ENCODE results near the gene CALN1. TPM values are rescaled to one million over a fixed set of nuclear protein-coding genes. Genes with fewer than 3 reads are reported as not detected.

The CALN1 gene
- polyA plus RNA-seq, 1 donor (not counting 4 experiments of a cell fraction or from before 2014, with no cell fraction given) = not detected

DNA sequence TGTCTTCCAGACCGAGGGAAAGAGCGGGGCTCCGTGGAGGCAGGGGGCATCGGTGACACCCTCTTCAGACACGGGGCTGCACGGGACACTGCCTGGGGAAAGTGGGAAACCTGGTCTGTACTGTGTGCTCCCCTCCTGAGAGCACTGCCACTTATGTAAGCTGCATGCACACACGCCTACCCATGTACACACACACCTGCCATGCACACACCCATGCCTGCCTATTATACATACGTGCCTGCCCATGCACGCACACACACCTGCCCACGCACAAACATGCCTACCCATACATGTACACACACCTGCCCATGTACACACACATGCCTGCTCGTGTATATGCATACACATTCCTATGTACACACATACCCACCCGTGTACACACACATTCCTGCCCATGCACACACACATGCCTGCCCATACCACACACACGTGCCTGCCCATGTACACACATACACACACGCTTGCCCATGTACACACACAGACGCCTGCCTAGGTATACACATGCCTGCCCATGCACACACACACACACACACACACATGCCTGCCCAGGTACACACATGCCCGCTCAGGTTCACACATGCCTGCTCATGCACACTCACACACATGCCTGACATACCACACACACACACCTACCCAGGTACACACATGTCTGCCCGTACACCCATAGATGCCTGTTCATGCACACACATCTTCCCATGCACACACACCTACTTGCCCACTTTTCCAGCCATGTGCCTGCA, 35.5 kb upstream of the CALN1 start:
- no peak for TF ChIP-seq EZH2 (IDR thresholded peaks at IDR 0.05; ENCODE audit: low read length)
- TF ChIP-seq, protein P1, sequence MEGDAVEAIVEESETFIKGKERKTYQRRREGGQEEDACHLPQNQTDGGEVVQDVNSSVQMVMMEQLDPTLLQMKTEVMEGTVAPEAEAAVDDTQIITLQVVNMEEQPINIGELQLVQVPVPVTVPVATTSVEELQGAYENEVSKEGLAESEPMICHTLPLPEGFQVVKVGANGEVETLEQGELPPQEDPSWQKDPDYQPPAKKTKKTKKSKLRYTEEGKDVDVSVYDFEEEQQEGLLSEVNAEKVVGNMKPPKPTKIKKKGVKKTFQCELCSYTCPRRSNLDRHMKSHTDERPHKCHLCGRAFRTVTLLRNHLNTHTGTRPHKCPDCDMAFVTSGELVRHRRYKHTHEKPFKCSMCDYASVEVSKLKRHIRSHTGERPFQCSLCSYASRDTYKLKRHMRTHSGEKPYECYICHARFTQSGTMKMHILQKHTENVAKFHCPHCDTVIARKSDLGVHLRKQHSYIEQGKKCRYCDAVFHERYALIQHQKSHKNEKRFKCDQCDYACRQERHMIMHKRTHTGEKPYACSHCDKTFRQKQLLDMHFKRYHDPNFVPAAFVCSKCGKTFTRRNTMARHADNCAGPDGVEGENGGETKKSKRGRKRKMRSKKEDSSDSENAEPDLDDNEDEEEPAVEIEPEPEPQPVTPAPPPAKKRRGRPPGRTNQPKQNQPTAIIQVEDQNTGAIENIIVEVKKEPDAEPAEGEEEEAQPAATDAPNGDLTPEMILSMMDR (optimal IDR thresholded peaks at IDR 0.05 in 1 of 3, IDR thresholded peaks at IDR 0.05 in 1 of 3, conservative IDR thresholded peaks at IDR 0.05 in 1 of 3; ENCODE audit: extremely low read depth in 1 of 3, insufficient read depth in 2 of 3, low read length in 3 of 3) = no peak
- Histone ChIP-seq H3K4me3 (ENCODE audit: control insufficient read depth in 2 of 3, extremely low read depth in 1 of 3, insufficient read depth in 2 of 3, low read depth in 1 of 3, low read length in 3 of 3) (no peak overlapping the region), H3K27me3 (ENCODE audit: control insufficient read depth, extremely low read depth, insufficient read depth, low read length) (no peaks in the 10 kb centered on the region), H3K9me1 (ENCODE audit: control insufficient read depth, extremely low read depth, insufficient read depth, low read length) (no peaks in the 10 kb centered on the region), H3K4me1 (ENCODE audit: control insufficient read depth, extremely low read depth, insufficient read depth, low read length) (no peaks in the 10 kb centered on the region), H3K27ac (ENCODE audit: control insufficient read depth, insufficient read depth, low read length) (no peak overlapping the region), H3K9me3 (ENCODE audit: control insufficient read depth, low read depth, low read length) (peaks cover 5% of the 10 kb centered on the region), H4K20me1 (ENCODE audit: control insufficient read depth, extremely low read depth, insufficient read depth, low read length) (no peaks in the 10 kb centered on the region), H3K4me2 (ENCODE audit: control insufficient read depth, extremely low read depth, insufficient read depth, low read depth, low read length) (no peak overlapping the region), H3K9ac (ENCODE audit: control insufficient read depth, extremely low read depth, insufficient read depth, low read length) (no peak overlapping the region), H2AFZ (ENCODE audit: control insufficient read depth, low read length) (no peak overlapping the region), H3K79me2 (ENCODE audit: control insufficient read depth, insufficient read depth, low read length) (no peaks in the 10 kb centered on the region), H3K36me3 (ENCODE audit: control insufficient read depth in 2 of 2, extremely low read depth in 1 of 2, insufficient read depth in 2 of 2, low read length in 2 of 2) (no peaks in the 10 kb centered on the region)
- no peak for FAIRE-seq
- DNase-seq (ENCODE audit: low read depth, low spot score) = no peak
- dilution Hi-C loops (cut with MboI; ENCODE audit: extremely low pct_ligation_motif_present, low sequenced_read_pairs) = no loop called here

DNA sequence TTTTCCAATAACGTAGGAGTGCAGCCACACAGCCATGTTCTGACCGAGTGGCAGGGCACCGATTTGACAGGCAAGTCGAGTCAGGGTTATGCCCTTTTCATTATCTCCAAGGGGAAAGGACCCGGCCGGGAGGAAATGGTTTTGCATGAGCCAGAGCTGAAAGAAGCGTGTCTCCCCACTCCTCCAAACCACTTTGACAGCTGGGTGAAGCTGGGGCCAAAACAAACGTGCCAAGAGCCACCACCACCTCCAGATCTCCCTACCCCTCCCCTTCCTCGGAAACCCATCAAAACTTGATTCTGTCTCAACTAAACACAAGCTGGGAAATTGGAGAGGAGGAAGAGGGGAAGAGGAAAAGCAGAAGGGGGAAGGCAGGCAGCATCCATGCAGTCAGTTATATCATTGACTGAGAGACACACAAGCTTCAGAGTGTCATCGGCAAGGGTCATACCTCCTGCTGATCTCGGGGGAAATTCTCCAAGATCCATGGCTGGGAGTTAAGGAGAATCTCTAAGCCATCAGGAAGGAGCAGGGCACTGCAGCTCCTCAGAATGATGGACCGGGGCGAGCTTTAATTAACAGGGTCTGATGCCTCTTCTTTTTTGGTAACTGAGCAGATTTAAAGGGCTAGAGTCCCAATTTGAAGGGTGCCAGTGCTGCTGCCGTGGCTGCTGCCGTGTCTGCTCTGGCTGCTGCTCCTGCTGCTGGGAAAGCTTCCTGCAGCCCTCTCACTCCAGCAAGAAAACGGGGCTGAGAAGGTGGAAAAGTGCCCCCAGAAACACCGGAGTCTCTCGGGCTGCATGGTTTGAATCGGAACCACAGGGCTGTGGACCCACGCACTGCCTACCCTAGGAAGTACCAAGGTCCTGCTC, 34.7 kb upstream of the CALN1 start:
- Histone ChIP-seq H3K9ac (ENCODE audit: control insufficient read depth, extremely low read depth, insufficient read depth, low read length) (no peak overlapping the region), H4K20me1 (ENCODE audit: control insufficient read depth, extremely low read depth, insufficient read depth, low read length) (no peaks in the 10 kb centered on the region), H2AFZ (ENCODE audit: control insufficient read depth, low read length) (no peak overlapping the region), H3K4me1 (ENCODE audit: control insufficient read depth, extremely low read depth, insufficient read depth, low read length) (no peaks in the 10 kb centered on the region), H3K36me3 (ENCODE audit: control insufficient read depth in 2 of 2, extremely low read depth in 1 of 2, insufficient read depth in 2 of 2, low read length in 2 of 2) (no peaks in the 10 kb centered on the region), H3K4me3 (ENCODE audit: control insufficient read depth in 2 of 3, extremely low read depth in 1 of 3, insufficient read depth in 2 of 3, low read depth in 1 of 3, low read length in 3 of 3) (no peak overlapping the region), H3K9me3 (ENCODE audit: control insufficient read depth, low read depth, low read length) (peaks cover 5% of the 10 kb centered on the region), H3K79me2 (ENCODE audit: control insufficient read depth, insufficient read depth, low read length) (no peaks in the 10 kb centered on the region), H3K27ac (ENCODE audit: control insufficient read depth, insufficient read depth, low read length) (no peak overlapping the region), H3K27me3 (ENCODE audit: control insufficient read depth, extremely low read depth, insufficient read depth, low read length) (no peaks in the 10 kb centered on the region), H3K9me1 (ENCODE audit: control insufficient read depth, extremely low read depth, insufficient read depth, low read length) (no peaks in the 10 kb centered on the region), H3K4me2 (ENCODE audit: control insufficient read depth, extremely low read depth, insufficient read depth, low read depth, low read length) (no peak overlapping the region)
- FAIRE-seq (no peak), DNase-seq (ENCODE audit: low read depth, low spot score) (no peak)
- dilution Hi-C loops (cut with MboI; ENCODE audit: extremely low pct_ligation_motif_present, low sequenced_read_pairs) = no loop called here
- TF ChIP-seq EZH2 (IDR thresholded peaks at IDR 0.05; ENCODE audit: low read length) = no peak
- TF ChIP-seq, protein P1 (optimal IDR thresholded peaks at IDR 0.05 in 1 of 3, IDR thresholded peaks at IDR 0.05 in 1 of 3, conservative IDR thresholded peaks at IDR 0.05 in 1 of 3; ENCODE audit: extremely low read depth in 1 of 3, insufficient read depth in 2 of 3, low read length in 3 of 3) = no peak
